ENCODE data around the gene NHS. TPM values are rescaled to one million over a fixed set of nuclear protein-coding genes. Genes with fewer than 3 reads are reported as not detected.

Gene NHS
- total RNA-seq, 4 donors from 2014 or later: 4.6 to 9.9 (median 7.2) TPM

DNA sequence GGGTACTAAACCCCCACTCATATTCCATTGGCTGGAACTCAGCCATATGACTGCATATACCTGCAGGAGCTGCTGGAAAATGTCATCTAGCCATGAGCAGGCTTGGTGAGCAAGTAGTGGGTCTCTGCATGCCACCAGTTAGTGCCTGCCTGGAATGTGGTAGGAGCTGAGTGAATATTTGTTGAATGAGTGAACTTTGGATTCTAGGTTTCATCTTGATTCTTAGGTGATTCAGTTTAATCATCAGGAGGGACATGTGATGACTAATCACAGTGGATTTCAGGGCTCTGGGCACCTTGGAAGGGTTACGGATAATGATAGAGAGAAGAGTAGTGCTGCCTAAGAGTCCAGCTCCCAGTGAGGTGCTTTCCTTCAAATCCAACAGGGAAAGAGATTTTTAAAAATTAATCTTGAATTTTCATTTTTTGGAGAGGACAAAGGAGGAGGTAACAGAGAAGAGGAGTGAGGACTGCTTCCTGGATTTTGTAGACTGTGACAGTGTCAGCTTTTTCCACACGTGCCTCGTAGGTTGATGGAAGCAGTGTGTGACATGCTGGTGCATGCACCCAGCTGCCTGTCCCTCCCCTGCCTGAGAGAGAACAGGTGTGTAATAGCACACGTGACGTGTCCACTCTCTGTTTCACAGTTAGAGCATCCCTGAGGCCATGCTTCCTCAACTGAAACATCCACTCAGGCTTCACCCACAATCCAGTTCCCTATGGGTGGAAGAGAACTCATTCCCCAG, 30.4 kb downstream of the NHS start:
- TF ChIP-seq POLR2A (IDR thresholded peaks at IDR 0.05) (no peak), POLR2AphosphoS5 (IDR thresholded peaks at IDR 0.05) (no peak), EP300 (IDR thresholded peaks at IDR 0.05) (no peak)
- TF ChIP-seq, protein P1, sequence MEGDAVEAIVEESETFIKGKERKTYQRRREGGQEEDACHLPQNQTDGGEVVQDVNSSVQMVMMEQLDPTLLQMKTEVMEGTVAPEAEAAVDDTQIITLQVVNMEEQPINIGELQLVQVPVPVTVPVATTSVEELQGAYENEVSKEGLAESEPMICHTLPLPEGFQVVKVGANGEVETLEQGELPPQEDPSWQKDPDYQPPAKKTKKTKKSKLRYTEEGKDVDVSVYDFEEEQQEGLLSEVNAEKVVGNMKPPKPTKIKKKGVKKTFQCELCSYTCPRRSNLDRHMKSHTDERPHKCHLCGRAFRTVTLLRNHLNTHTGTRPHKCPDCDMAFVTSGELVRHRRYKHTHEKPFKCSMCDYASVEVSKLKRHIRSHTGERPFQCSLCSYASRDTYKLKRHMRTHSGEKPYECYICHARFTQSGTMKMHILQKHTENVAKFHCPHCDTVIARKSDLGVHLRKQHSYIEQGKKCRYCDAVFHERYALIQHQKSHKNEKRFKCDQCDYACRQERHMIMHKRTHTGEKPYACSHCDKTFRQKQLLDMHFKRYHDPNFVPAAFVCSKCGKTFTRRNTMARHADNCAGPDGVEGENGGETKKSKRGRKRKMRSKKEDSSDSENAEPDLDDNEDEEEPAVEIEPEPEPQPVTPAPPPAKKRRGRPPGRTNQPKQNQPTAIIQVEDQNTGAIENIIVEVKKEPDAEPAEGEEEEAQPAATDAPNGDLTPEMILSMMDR (IDR thresholded peaks at IDR 0.05): no peak
- WGBS: 62% methylated on average over 5 of the region's 5 CpGs
- Histone ChIP-seq H3K4me3 (no peak overlapping the region), H3K4me1 (no peaks in the 10 kb centered on the region), H3K36me3 (no peaks in the 10 kb centered on the region), H3K9me3 (no peaks in the 10 kb centered on the region), H3K27me3 (no peaks in the 10 kb centered on the region), H3K27ac (no peak overlapping the region)
- no peak for DNase-seq (ENCODE audit: low spot score in 2 of 2)

DNA sequence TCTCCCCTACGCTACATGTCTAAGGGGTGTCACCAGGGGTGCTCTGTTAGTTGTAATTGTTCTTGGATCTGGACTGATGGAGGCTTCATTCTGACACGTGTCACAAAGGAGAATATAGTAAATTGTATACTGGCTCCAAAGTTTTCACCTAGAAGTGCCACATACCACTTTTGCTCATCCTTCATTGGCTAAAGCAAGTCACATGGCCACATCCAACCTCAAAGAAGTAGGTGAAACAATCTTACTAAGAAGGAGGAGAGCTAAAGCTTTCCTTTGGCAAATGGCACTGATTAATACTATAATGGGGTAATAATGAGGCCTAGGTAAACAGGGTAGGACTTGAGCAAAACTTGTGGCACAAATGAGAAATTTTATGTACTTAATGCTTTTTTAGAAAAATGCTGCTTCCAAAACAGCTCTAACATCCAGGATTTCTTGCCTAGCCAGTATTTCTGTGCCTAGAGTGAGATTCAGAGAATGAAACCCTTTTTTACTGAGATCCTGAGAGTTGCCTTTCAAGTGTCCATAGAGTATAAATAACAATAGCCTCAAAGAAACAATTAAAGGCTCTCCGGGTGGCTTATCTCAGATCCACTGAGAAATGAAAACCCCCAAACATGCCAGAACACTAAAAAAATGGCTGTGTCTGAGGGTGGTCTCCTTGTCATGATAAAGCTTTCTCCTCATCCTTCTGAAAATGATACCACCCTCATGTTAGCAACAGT, 34.7 kb downstream of the NHS start:
- Histone ChIP-seq H3K4me3 (no peak overlapping the region), H3K36me3 (no peaks in the 10 kb centered on the region), H3K27ac (no peak overlapping the region), H3K27me3 (no peaks in the 10 kb centered on the region), H3K4me1 (peaks cover 11% of the 10 kb centered on the region), H3K9me3 (no peaks in the 10 kb centered on the region)
- DNase-seq (ENCODE audit: low spot score in 2 of 2): no peak
- WGBS: 84% methylated on average over 3 of the region's 3 CpGs
- TF ChIP-seq EP300 (IDR thresholded peaks at IDR 0.05) (no peak), POLR2A (IDR thresholded peaks at IDR 0.05) (no peak), POLR2AphosphoS5 (IDR thresholded peaks at IDR 0.05) (no peak)
- TF ChIP-seq, protein P1 (IDR thresholded peaks at IDR 0.05): no peak

DNA sequence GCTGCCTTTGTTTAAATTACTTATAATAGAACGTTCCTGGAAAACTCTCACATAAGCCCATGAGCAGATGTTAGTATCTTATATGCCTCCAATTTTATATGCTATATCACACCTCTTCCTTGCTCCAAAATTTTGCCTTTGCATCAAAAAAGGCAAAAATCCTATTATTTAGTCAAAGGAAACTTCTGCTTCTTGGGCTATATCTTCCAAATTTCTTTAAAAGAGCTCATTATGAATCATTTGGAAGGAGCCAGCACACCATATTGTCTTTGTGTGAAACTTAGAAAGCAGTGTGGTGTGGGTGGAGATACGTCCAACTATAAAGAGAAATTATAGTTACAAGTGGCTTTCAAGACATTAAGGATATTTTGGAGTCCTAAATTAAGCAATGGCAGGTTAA, 35.7 kb downstream of the NHS start:
- Histone ChIP-seq H3K27me3 (no peaks in the 10 kb centered on the region), H3K9me3 (no peaks in the 10 kb centered on the region), H3K27ac (no peak overlapping the region), H3K4me3 (no peak overlapping the region), H3K4me1 (peaks cover 20% of the 10 kb centered on the region), H3K36me3 (no peaks in the 10 kb centered on the region)
- 63% methylated on average over 2 of the region's 2 CpGs for WGBS
- no peak for DNase-seq (ENCODE audit: low spot score in 2 of 2)
- TF ChIP-seq, protein P1 (IDR thresholded peaks at IDR 0.05): no peak
- TF ChIP-seq POLR2A (IDR thresholded peaks at IDR 0.05): no peak
- no peak for TF ChIP-seq EP300 (IDR thresholded peaks at IDR 0.05)
- TF ChIP-seq POLR2AphosphoS5 (IDR thresholded peaks at IDR 0.05): no peak

DNA sequence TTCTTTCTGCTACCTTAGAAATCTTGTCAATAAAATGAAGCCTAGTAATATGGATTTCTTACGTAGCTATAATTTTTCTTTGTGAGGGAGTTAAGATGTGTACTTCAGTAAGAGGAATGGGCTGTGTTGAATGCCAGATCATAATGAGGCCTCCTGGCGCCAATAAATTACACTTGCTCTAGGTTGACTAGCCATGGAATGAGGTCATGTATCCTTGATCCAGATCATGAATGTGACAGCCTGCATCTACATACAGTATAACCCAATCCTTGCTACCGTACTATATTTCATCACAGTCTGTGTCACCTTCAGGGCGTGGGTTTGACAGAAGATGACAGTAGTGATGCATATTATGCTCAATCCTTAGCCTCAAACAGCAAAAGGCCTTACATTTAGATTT, 36.2 kb downstream of the NHS start:
- TF ChIP-seq POLR2A (IDR thresholded peaks at IDR 0.05) (no peak), EP300 (IDR thresholded peaks at IDR 0.05) (no peak), POLR2AphosphoS5 (IDR thresholded peaks at IDR 0.05) (no peak)
- TF ChIP-seq, protein P1 (IDR thresholded peaks at IDR 0.05): no peak

DNA sequence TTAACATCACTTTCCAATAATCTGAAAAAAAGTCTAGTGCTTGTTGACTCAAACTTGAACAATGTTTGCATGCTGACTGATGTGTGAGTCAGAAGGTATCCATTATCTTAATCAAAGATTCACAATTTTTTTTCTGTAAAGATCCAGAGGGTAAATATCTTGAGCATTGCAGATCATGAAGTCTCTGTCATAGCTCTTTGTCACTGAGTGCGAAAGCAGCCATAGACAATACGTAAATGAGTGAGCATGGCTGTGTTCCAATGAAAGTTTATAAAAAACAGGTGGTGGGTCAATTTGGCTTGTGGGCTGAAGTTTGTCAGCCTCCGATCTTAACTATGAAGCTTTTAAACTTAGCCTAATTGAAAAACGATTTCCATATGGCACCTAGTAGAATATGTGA, 37.7 kb downstream of the NHS start:
- H3K4me3 ChIP-seq: no peak overlapping the region
- H3K9me3 ChIP-seq: no peaks in the 10 kb centered on the region
- DNase-seq (ENCODE audit: low spot score in 2 of 2): no peak
- TF ChIP-seq EP300 (IDR thresholded peaks at IDR 0.05): no peak
- TF ChIP-seq POLR2AphosphoS5 (IDR thresholded peaks at IDR 0.05): no peak
- no peak for TF ChIP-seq POLR2A (IDR thresholded peaks at IDR 0.05)
- TF ChIP-seq, protein P1 (IDR thresholded peaks at IDR 0.05): no peak
- no peaks in the 10 kb centered on the region for H3K36me3 ChIP-seq
- H3K4me1 ChIP-seq: peaks cover 21% of the 10 kb centered on the region
- H3K27me3 ChIP-seq: no peaks in the 10 kb centered on the region
- WGBS: 68% methylated on average over 4 of the region's 4 CpGs
- H3K27ac ChIP-seq: no peak overlapping the region

More for the DNA sequence above, 36.2 kb downstream of the NHS start:
- no peaks in the 10 kb centered on the region for H3K9me3 ChIP-seq
- H3K4me1 ChIP-seq: peaks cover 21% of the 10 kb centered on the region
- H3K4me3 ChIP-seq: no peak overlapping the region
- H3K27ac ChIP-seq: no peak overlapping the region
- WGBS: 62% methylated on average over 4 of the region's 4 CpGs
- no peaks in the 10 kb centered on the region for H3K27me3 ChIP-seq
- H3K36me3 ChIP-seq: no peaks in the 10 kb centered on the region
- no peak for DNase-seq (ENCODE audit: low spot score in 2 of 2)
